ENCODE data around the gene PTRH2. TPM values are rescaled to one million over a fixed set of nuclear protein-coding genes. Genes with fewer than 3 reads are reported as not detected.

The PTRH2 gene
- total and polyA plus RNA-seq, 4 donors = 10.5 to 66.0 (median 29.1) TPM

GRCh38 chr17:59711936-59712335, 4.7 kb upstream of the PTRH2 start:
- TF ChIP-seq CTCF (IDR thresholded peaks at IDR 0.05; ENCODE audit: control extremely low read depth, extremely low read depth) = no peak
- no peak overlapping the region for H3K4me3 ChIP-seq
- peaks cover 0 to 6% (median 0%) of the 10 kb centered on the region in 4 donors for H3K36me3 ChIP-seq (ENCODE audit: control insufficient read depth in 4 of 4, insufficient read depth in 4 of 4, low read length in 4 of 4)
- H3K9ac ChIP-seq (ENCODE audit: insufficient read depth in 1 of 2, low read length in 2 of 2) = no peak overlapping the region
- no peak for DNase-seq
- peaks cover 0 to 17% (median 0%) of the 10 kb centered on the region in 5 donors for H3K4me1 ChIP-seq (ENCODE audit: control insufficient read depth in 5 of 5, insufficient read depth in 5 of 5, low read length in 5 of 5)
- no peak for ATAC-seq (ENCODE audit: insufficient read depth, low FRiP score)
- no peaks in the 10 kb centered on the region for H3K27me3 ChIP-seq (ENCODE audit: control insufficient read depth in 3 of 3, insufficient read depth in 3 of 3, low read length in 2 of 3)
- H3K27ac ChIP-seq (ENCODE audit: low read depth in 1 of 2, low read length in 1 of 2) = no peak overlapping the region
- H3K9me3 ChIP-seq (ENCODE audit: control insufficient read depth in 4 of 4, insufficient read depth in 3 of 4, low read length in 3 of 4) = no peaks in the 10 kb centered on the region

GRCh38 chr17:59707971-59708430, 771 bp upstream of the PTRH2 start:
- Histone ChIP-seq H3K27ac (ENCODE audit: low read depth in 1 of 2, low read length in 1 of 2) (peak overlapping the region; percentile 89 to 97), H3K9ac (ENCODE audit: insufficient read depth in 1 of 2, low read length in 2 of 2) (peak overlapping the region; percentile 99), H3K9me3 (ENCODE audit: control insufficient read depth in 4 of 4, insufficient read depth in 3 of 4, low read length in 3 of 4) (no peaks in the 10 kb centered on the region), H3K4me1 (ENCODE audit: control insufficient read depth in 5 of 5, insufficient read depth in 5 of 5, low read length in 5 of 5) (peaks cover 4 to 27% (median 8%) of the 10 kb centered on the region in 5 donors), H3K27me3 (ENCODE audit: control insufficient read depth in 3 of 3, insufficient read depth in 3 of 3, low read length in 2 of 3) (no peaks in the 10 kb centered on the region), H3K4me3 (peak overlapping the region; percentile 78), H3K36me3 (ENCODE audit: control insufficient read depth in 4 of 4, insufficient read depth in 4 of 4, low read length in 4 of 4) (peaks cover 0 to 6% (median 0%) of the 10 kb centered on the region in 4 donors)
- DNase-seq (no peak), ATAC-seq (ENCODE audit: insufficient read depth, low FRiP score) (no peak)
- no peak for TF ChIP-seq CTCF (IDR thresholded peaks at IDR 0.05; ENCODE audit: control extremely low read depth, extremely low read depth)
- 1% methylated on average over 15 of the region's 15 CpGs for WGBS, 2 donors

- no peak for TF ChIP-seq CTCF (IDR thresholded peaks at IDR 0.05; ENCODE audit: control extremely low read depth, extremely low read depth)
- no peak for DNase-seq
- Histone ChIP-seq H3K9ac (ENCODE audit: insufficient read depth in 1 of 2, low read length in 2 of 2) (no peak overlapping the region), H3K36me3 (ENCODE audit: control insufficient read depth in 4 of 4, insufficient read depth in 4 of 4, low read length in 4 of 4) (peaks cover 13 to 23% (median 19%) of the 10 kb centered on the region in 4 donors), H3K4me1 (ENCODE audit: control insufficient read depth in 5 of 5, insufficient read depth in 5 of 5, low read length in 5 of 5) (peaks cover 4 to 10% (median 6%) of the 10 kb centered on the region in 5 donors), H3K27me3 (ENCODE audit: control insufficient read depth in 3 of 3, insufficient read depth in 3 of 3, low read length in 2 of 3) (no peaks in the 10 kb centered on the region), H3K9me3 (ENCODE audit: control insufficient read depth in 4 of 4, insufficient read depth in 3 of 4, low read length in 3 of 4) (peaks cover 0 to 1% (median 0%) of the 10 kb centered on the region in 4 donors), H3K4me3 (no peak overlapping the region), H3K27ac (ENCODE audit: low read depth in 1 of 2, low read length in 1 of 2) (no peak overlapping the region)
- no peak for ATAC-seq (ENCODE audit: insufficient read depth, low FRiP score)
- 97% methylated on average over 7 of the region's 7 CpGs for WGBS, 2 donors
Measured at GRCh38 chr17:59702304-59702703, 4.9 kb downstream of the PTRH2 start.

GRCh38 chr17:59699786-59700185, 7.4 kb downstream of the PTRH2 start:
- no peak for TF ChIP-seq CTCF (IDR thresholded peaks at IDR 0.05; ENCODE audit: control extremely low read depth, extremely low read depth)
- Histone ChIP-seq H3K36me3 (ENCODE audit: control insufficient read depth in 4 of 4, insufficient read depth in 4 of 4, low read length in 4 of 4) (peaks cover 15 to 43% (median 32%) of the 10 kb centered on the region in 4 donors), H3K27me3 (ENCODE audit: control insufficient read depth in 3 of 3, insufficient read depth in 3 of 3, low read length in 2 of 3) (no peaks in the 10 kb centered on the region), H3K9ac (ENCODE audit: insufficient read depth in 1 of 2, low read length in 2 of 2) (no peak overlapping the region), H3K27ac (ENCODE audit: low read depth in 1 of 2, low read length in 1 of 2) (no peak overlapping the region), H3K9me3 (ENCODE audit: control insufficient read depth in 4 of 4, insufficient read depth in 3 of 4, low read length in 3 of 4) (peaks cover 0 to 1% (median 0%) of the 10 kb centered on the region in 4 donors), H3K4me1 (ENCODE audit: control insufficient read depth in 5 of 5, insufficient read depth in 5 of 5, low read length in 5 of 5) (no peaks in the 10 kb centered on the region), H3K4me3 (no peak overlapping the region)
- ATAC-seq (ENCODE audit: insufficient read depth, low FRiP score) (no peak), DNase-seq (no peak)
- 94 to 96% methylated on average over 6 of the region's 6 CpGs for WGBS, 2 donors
